MM.1S (cell line): ENCODE results near the gene PTPRN2.

Experiments used
- DNase-seq: peaks from one replicate; pipeline ENCODE4 v3.0.0-alpha.2; 2015
- H2AFZ ChIP-seq: fragments of 300-600 bp; sonication (generic); 2 replicates; pipeline ENCODE4 v1.6.0; 2016; ENCODE audit warnings: antibody characterized with exemption, low read length
- H3F3A ChIP-seq: fragments of 300-600 bp; sonication (generic); 2 replicates; pipeline ENCODE4 v1.6.1; 2016; ENCODE audit warnings: mild to moderate bottlenecking, antibody characterized with exemption, low read length, moderate library complexity, mixed read lengths; ENCODE audit not compliant: insufficient read depth
- H3K27ac ChIP-seq: fragments of 300-600 bp; sonication (generic); 2 replicates; pipeline ENCODE4 v1.5.1; 2016; ENCODE audit warnings: mild to moderate bottlenecking, low read length
- H3K27me3 ChIP-seq: fragments of 300-600 bp; sonication (generic); replicated peaks from 2 replicates; pipeline ENCODE4 v1.6.0; 2016; ENCODE audit warnings: low read length; ENCODE audit not compliant: insufficient read depth
- H3K36me3 ChIP-seq: fragments of 300-600 bp; sonication (generic); replicated peaks from 2 replicates; pipeline ENCODE4 v1.6.1; 2016; ENCODE audit warnings: mild to moderate bottlenecking, low read length, mixed read lengths; ENCODE audit not compliant: insufficient read depth
- H3K4me1 ChIP-seq: fragments of 300-600 bp; sonication (generic); 2 replicates; pipeline ENCODE4 v1.6.1; 2016; ENCODE audit warnings: low read length, mixed read lengths
- H3K4me2 ChIP-seq: fragments of 300-600 bp; sonication (generic); 2 replicates; pipeline ENCODE4 v1.6.0; 2016; ENCODE audit warnings: low read depth, low read length
- H3K4me3 ChIP-seq: fragments of 300-600 bp; sonication (generic); 2 replicates; pipeline ENCODE4 v1.5.1; 2016; ENCODE audit warnings: low read length, mixed read lengths
- H3K79me2 ChIP-seq: fragments of 300-600 bp; sonication (generic); 2 replicates; pipeline ENCODE4 v1.6.1; 2016; ENCODE audit warnings: mixed run types, low read length, mixed read lengths
- H3K9ac ChIP-seq: fragments of 300-600 bp; sonication (generic); 2 replicates; pipeline ENCODE4 v1.6.1; 2016; ENCODE audit warnings: low read length, mixed read lengths
- H3K9me2 ChIP-seq: fragments of 300-600 bp; sonication (generic); replicated peaks from 2 replicates; pipeline ENCODE4 v1.6.1; 2016; ENCODE audit warnings: mild to moderate bottlenecking, low read length, mixed read lengths; ENCODE audit not compliant: insufficient read depth
- H3K9me3 ChIP-seq: fragments of 300-600 bp; sonication (generic); replicated peaks from 2 replicates; pipeline ENCODE4 v1.6.1; 2016; ENCODE audit warnings: mild to moderate bottlenecking, low read length, mixed read lengths; ENCODE audit not compliant: insufficient read depth
- H4K20me1 ChIP-seq: fragments of 300-600 bp; sonication (generic); 2 replicates; pipeline ENCODE4 v1.6.1; 2016; ENCODE audit warnings: mild to moderate bottlenecking, low read length, moderate library complexity, mixed read lengths; ENCODE audit not compliant: insufficient read depth
- CTCF ChIP-seq: fragments of 300-600 bp; sonication (generic); IDR thresholded peaks from 2 replicates; pipeline ENCODE4 v1.5.1; 2016; ENCODE audit warnings: antibody characterized with exemption, low read length, mixed read lengths
- EZH2 ChIP-seq: fragments of 300-600 bp; sonication (generic); optimal IDR thresholded peaks from 2 replicates; pipeline ENCODE3; 2017; ENCODE audit warnings: low read depth, mild to moderate bottlenecking, antibody characterized with exemption, low read length, mixed read lengths
- EZH2phosphoT487 ChIP-seq: fragments of 300-600 bp; sonication (generic); IDR thresholded peaks from 2 replicates; pipeline ENCODE4 v1.6.1; 2018; ENCODE audit warnings: antibody characterized with exemption, low read length

Gene PTPRN2

GRCh38 chr7:157550300-157551275 lies 1037.0 kb downstream of the PTPRN2 start:
- Histone ChIP-seq H3K79me2 (no peaks in the 10 kb centered on the region), H3K36me3 (no peaks in the 10 kb centered on the region), H3K27me3 (peaks cover 92% of the 10 kb centered on the region), H2AFZ (no peak overlapping the region), H3K4me2 (no peak overlapping the region), H4K20me1 (no peaks in the 10 kb centered on the region), H3K9me3 (no peaks in the 10 kb centered on the region), H3K4me1 (no peaks in the 10 kb centered on the region), H3K9me2 (no peaks in the 10 kb centered on the region), H3K4me3 (no peak overlapping the region), H3K9ac (no peak overlapping the region), H3K27ac (no peak overlapping the region), H3F3A (no peaks in the 10 kb centered on the region)
- no peak for DNase-seq
- TF ChIP-seq EZH2 = no peak
- TF ChIP-seq EZH2phosphoT487 = no peak
- no peak for TF ChIP-seq CTCF

- no peaks in the 10 kb centered on the region for H3K9me3 ChIP-seq
- H3K4me2 ChIP-seq = no peak overlapping the region
- H3K27ac ChIP-seq = no peak overlapping the region
- no peaks in the 10 kb centered on the region for H3F3A ChIP-seq
- TF ChIP-seq EZH2phosphoT487 (no peak), EZH2 (peak; percentile 63)
- no peak overlapping the region for H3K4me3 ChIP-seq
- no peaks in the 10 kb centered on the region for H4K20me1 ChIP-seq
- no peak for DNase-seq
- H3K79me2 ChIP-seq = no peaks in the 10 kb centered on the region
- no peak overlapping the region for H2AFZ ChIP-seq
- no peaks in the 10 kb centered on the region for H3K36me3 ChIP-seq
- H3K4me1 ChIP-seq = no peaks in the 10 kb centered on the region
- H3K9ac ChIP-seq = no peak overlapping the region
- H3K27me3 ChIP-seq = peaks cover 87% of the 10 kb centered on the region
- H3K9me2 ChIP-seq = no peaks in the 10 kb centered on the region
These were observed 1037.9 kb downstream of the PTPRN2 start for GRCh38 chr7:157549612-157550299.

- TF ChIP-seq CTCF (no peak), EZH2 (no peak), EZH2phosphoT487 (no peak)
- H4K20me1 ChIP-seq = no peaks in the 10 kb centered on the region
- H3K27me3 ChIP-seq = peaks cover 89% of the 10 kb centered on the region
- no peak overlapping the region for H3K4me2 ChIP-seq
- no peak overlapping the region for H3K9ac ChIP-seq
- no peak overlapping the region for H2AFZ ChIP-seq
- no peak overlapping the region for H3K27ac ChIP-seq
- no peak overlapping the region for H3K4me3 ChIP-seq
- no peaks in the 10 kb centered on the region for H3K9me2 ChIP-seq
- no peaks in the 10 kb centered on the region for H3F3A ChIP-seq
- no peaks in the 10 kb centered on the region for H3K9me3 ChIP-seq
- DNase-seq = no peak
- no peaks in the 10 kb centered on the region for H3K4me1 ChIP-seq
- H3K36me3 ChIP-seq = no peaks in the 10 kb centered on the region
- no peaks in the 10 kb centered on the region for H3K79me2 ChIP-seq
These were observed 1038.8 kb downstream of the PTPRN2 start for GRCh38 chr7:157548691-157549303.
